ENCODE measurements around the gene MAP3K12. TPM values are rescaled to one million over a fixed set of nuclear protein-coding genes. Genes with fewer than 3 reads are reported as not detected.

The MAP3K12 gene
- polyA plus RNA-seq, 1 experiment = 35.7 TPM

DNA sequence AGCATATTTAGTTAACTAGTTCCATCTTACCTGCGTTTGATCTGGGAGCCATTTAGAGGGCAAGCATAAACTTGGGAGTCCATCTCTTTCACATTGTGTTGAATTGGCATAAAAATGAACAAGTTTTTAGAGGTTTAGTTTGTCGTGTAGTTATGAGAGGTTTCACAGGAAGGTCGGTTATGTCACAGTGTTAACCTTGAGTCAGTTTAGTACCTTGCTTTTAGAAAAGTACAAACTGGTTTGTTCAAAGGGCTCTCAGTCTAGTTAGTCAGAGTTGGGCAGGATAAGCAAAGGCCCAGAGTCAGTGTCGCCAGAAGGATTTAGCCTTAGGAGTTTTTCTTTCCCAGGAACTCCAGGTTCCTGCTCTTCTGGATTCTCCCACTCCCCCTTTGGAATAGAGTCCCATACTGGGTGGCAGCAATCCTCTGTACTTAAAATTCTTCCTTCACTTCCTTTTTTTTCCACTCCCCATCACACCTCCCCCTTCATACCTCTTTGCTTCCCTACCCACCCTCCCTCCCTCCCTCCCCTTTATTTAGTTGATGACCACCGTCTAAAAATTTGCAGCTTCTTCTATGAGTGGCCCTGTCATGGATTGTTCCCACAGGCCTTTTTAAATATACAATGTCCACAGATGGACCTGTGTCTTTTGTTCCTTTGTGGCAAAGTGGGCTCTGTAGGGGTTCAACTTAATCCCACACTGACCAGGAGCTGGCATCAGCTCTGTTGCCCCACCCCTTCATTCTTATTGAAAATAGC lies 35.3 kb downstream of the MAP3K12 start:
- ChIA-PET POLR2A (interaction anchor here (1.1 to 1.4 kb wide), 2 partner anchors 11 to 14 kb away, joined by 7 to 8 read pairs; no protein-coding TSS in a partner anchor), CTCF (interaction anchor here (1.0 to 1.2 kb wide), 2 partner anchors 44 to 119 kb away, joined by 3 to 4 read pairs; no protein-coding TSS in a partner anchor)
- TF ChIP-seq CTCF (IDR thresholded peaks at IDR 0.05; ENCODE audit: low read depth, low read length) = no peak
- Histone ChIP-seq H3K9me3 (ENCODE audit: control insufficient read depth, insufficient read depth, low read length) (no peaks in the 10 kb centered on the region), H3K4me3 (ENCODE audit: low read depth, low read length) (no peak overlapping the region), H3K27ac (ENCODE audit: low read depth, low read length) (no peak overlapping the region), H3K27me3 (ENCODE audit: control insufficient read depth, insufficient read depth, low read length) (no peaks in the 10 kb centered on the region)
- DNase-seq (ENCODE audit: low read depth, low spot score) = no peak

DNA sequence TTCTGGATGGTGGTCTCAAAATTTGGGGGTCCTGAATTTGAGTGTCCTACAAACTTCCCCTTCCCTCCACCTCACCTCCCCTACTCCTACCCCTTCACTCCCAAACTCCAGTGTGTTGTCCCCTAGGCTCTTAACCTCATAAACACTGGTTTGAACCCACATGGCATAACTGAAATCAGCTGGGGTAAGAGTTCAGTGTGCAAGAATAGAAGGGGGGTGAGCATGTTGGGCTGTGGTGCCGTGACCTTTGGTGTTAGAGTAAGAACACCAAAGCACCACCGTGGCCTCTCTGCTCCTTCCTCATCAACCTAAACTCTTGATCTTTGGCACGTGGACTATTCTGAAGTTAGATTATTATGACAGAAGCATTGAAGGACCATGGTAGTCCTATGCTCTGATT lies 36.3 kb downstream of the MAP3K12 start:
- no peak for DNase-seq (ENCODE audit: low read depth, low spot score)
- Histone ChIP-seq H3K27ac (ENCODE audit: low read depth, low read length) (peak overlapping the region; percentile 0), H3K4me3 (ENCODE audit: low read depth, low read length) (no peak overlapping the region), H3K9me3 (ENCODE audit: control insufficient read depth, insufficient read depth, low read length) (no peaks in the 10 kb centered on the region), H3K27me3 (ENCODE audit: control insufficient read depth, insufficient read depth, low read length) (no peaks in the 10 kb centered on the region)
- ChIA-PET POLR2A (no interaction called here), CTCF (interaction anchor here (0.6 to 1.0 kb wide), 2 partner anchors 10 to 14 kb away, joined by 3 to 5 read pairs; no protein-coding TSS in a partner anchor)
- no peak for TF ChIP-seq CTCF (IDR thresholded peaks at IDR 0.05; ENCODE audit: low read depth, low read length)

DNA sequence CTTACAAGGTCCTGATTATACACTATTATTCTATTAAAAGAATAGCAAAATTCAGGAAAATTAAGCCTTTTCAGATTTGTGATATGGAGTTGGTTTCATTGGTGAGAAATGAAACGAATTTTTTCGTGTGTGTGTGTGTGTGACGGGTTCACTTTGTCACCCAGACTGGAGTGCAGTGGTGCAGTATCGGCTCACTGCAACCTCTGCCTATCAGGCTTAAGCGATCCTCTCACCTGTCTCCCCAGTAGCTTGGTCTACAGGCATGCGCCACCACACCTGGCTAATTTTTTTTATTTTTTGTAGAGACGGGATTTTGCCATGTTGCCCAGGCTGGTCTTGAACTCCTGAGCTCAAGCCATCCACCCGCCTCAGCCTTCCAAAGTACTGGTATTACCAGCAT lies 37.7 kb downstream of the MAP3K12 start:
- H3K9me3 ChIP-seq (ENCODE audit: control insufficient read depth, insufficient read depth, low read length) = no peaks in the 10 kb centered on the region
- H3K27ac ChIP-seq (ENCODE audit: low read depth, low read length) = no peak overlapping the region
- no peak for TF ChIP-seq CTCF (IDR thresholded peaks at IDR 0.05; ENCODE audit: low read depth, low read length)
- ChIA-PET POLR2A (interaction anchor here (1.2 kb wide), 1 partner anchor 11 kb away, joined by 3 read pairs; no protein-coding TSS in a partner anchor), CTCF (no interaction called here)
- no peak for DNase-seq (ENCODE audit: low read depth, low spot score)
- H3K27me3 ChIP-seq (ENCODE audit: control insufficient read depth, insufficient read depth, low read length) = no peaks in the 10 kb centered on the region
- H3K4me3 ChIP-seq (ENCODE audit: low read depth, low read length) = no peak overlapping the region

- no peak for DNase-seq (ENCODE audit: low read depth, low spot score)
- ChIA-PET POLR2A (interaction anchor here (1.2 kb wide), 1 partner anchor 11 kb away, joined by 3 read pairs; no protein-coding TSS in a partner anchor), CTCF (interaction anchor here (0.6 kb wide), 1 partner anchor 196 kb away, joined by 3 read pairs; no protein-coding TSS in a partner anchor)
- no peak overlapping the region for H3K27ac ChIP-seq (ENCODE audit: low read depth, low read length)
- H3K4me3 ChIP-seq (ENCODE audit: low read depth, low read length) = no peak overlapping the region
- H3K27me3 ChIP-seq (ENCODE audit: control insufficient read depth, insufficient read depth, low read length) = no peaks in the 10 kb centered on the region
- no peaks in the 10 kb centered on the region for H3K9me3 ChIP-seq (ENCODE audit: control insufficient read depth, insufficient read depth, low read length)
- TF ChIP-seq CTCF (IDR thresholded peaks at IDR 0.05; ENCODE audit: low read depth, low read length) = no peak
These were observed 38.2 kb downstream of the MAP3K12 start for GRCh38 chr12:53461059-53461458.

DNA sequence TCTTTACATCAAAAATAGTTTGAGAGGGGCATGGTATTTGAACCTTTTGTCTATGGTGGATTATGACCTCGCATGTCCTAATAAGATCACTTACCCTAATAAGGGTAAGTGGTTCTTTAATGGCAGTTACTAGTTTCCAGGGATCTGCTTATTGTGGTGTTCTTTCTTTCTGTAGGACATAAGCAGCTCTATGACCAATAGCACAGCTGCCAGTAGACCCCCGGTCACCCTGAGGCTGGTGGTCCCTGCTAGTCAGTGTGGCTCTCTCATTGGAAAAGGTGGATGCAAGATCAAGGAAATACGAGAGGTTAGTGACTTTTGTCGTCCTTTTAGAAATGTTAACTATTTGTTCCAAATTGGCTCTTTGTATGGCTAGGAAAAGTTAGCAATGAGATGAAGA lies 40.2 kb downstream of the MAP3K12 start:
- no peak for TF ChIP-seq CTCF (IDR thresholded peaks at IDR 0.05; ENCODE audit: low read depth, low read length)
- Histone ChIP-seq H3K27ac (ENCODE audit: low read depth, low read length) (no peak overlapping the region), H3K9me3 (ENCODE audit: control insufficient read depth, insufficient read depth, low read length) (no peaks in the 10 kb centered on the region), H3K4me3 (ENCODE audit: low read depth, low read length) (no peak overlapping the region), H3K27me3 (ENCODE audit: control insufficient read depth, insufficient read depth, low read length) (no peaks in the 10 kb centered on the region)
- CTCF ChIA-PET = interaction anchor here (1.2 kb wide), 1 partner anchor 107 kb away, joined by 3 read pairs; no protein-coding TSS in a partner anchor
- no peak for DNase-seq (ENCODE audit: low read depth, low spot score)
- POLR2A ChIA-PET = interaction anchor here (1.6 kb wide), 1 partner anchor 17 kb away, joined by 11 read pairs; no protein-coding TSS in a partner anchor

Data from AG04450 (cell line).